ENCODE results near the gene STIL.
"Not testable (repeated sequence)": the region's sequence is repeated elsewhere in the genome, so short reads cannot be mapped to it uniquely, and the experiment has no call there.

STIL gene

GRCh38 chr1:47317841-47318240 is 3.9 kb upstream of the STIL start:
- no peak for DNase-seq

GRCh38 chr1:47309427-47309826 is 4.5 kb downstream of the STIL start:
- DNase-seq: no peak

- DNase-seq: no peak
These were observed 11.5 kb downstream of the STIL start for GRCh38 chr1:47302472-47302871.

- DNase-seq: no peak
These were observed 15.8 kb downstream of the STIL start for GRCh38 chr1:47298025-47298699.

- DNase-seq: no peak
These were observed 18.4 kb downstream of the STIL start for GRCh38 chr1:47295579-47295978.

GRCh38 chr1:47294863-47295262 is 19.1 kb downstream of the STIL start:
- not testable (repeated sequence) for DNase-seq

GRCh38 chr1:47288116-47288515 is 25.8 kb downstream of the STIL start:
- not testable (repeated sequence) for DNase-seq

- no peak for DNase-seq
These were observed 33.8 kb downstream of the STIL start for GRCh38 chr1:47280142-47280541.

- DNase-seq: no peak
These were observed 37.1 kb downstream of the STIL start for GRCh38 chr1:47276850-47277249.

GRCh38 chr1:47275811-47276210 is 38.1 kb downstream of the STIL start:
- DNase-seq: not testable (repeated sequence)

GRCh38 chr1:47265529-47265928 is 48.4 kb downstream of the STIL start:
- not testable (repeated sequence) for DNase-seq

GRCh38 chr1:47262787-47263413 is 51.0 kb downstream of the STIL start:
- peak; percentile 30 to 50 for DNase-seq

GRCh38 chr1:47257224-47257623 is 56.7 kb downstream of the STIL start:
- DNase-seq: no peak

GRCh38 chr1:47252795-47253194 is 61.2 kb downstream of the STIL start:
- DNase-seq: no peak

- no peak for DNase-seq
These were observed 61.6 kb downstream of the STIL start for GRCh38 chr1:47252369-47252768.

GRCh38 chr1:47249755-47250154 is 64.2 kb downstream of the STIL start:
- no peak for DNase-seq

- no peak for DNase-seq
These were observed 69.5 kb downstream of the STIL start for GRCh38 chr1:47244339-47244862.

- DNase-seq: no peak
These were observed 70.0 kb downstream of the STIL start for GRCh38 chr1:47243910-47244309.

GRCh38 chr1:47241114-47242113 is 72.5 kb downstream of the STIL start:
- no peak for DNase-seq

- DNase-seq: no peak
These were observed 74.9 kb downstream of the STIL start for GRCh38 chr1:47238935-47239592.

- DNase-seq: no peak
These were observed 78.1 kb downstream of the STIL start for GRCh38 chr1:47235806-47236205.

GRCh38 chr1:47235241-47235681 is 78.7 kb downstream of the STIL start:
- DNase-seq: no peak

- no peak for DNase-seq
These were observed 80.8 kb downstream of the STIL start for GRCh38 chr1:47233186-47233585.
